ENCODE results near the gene GOLIM4. TPM values are rescaled to one million over a fixed set of nuclear protein-coding genes. Genes with fewer than 3 reads are reported as not detected.
A peak's percentile ranks its signal among the peaks of the same experiment; 100 is the strongest.

The GOLIM4 gene
- polyA plus RNA-seq, 1 of the 3 experiments (the other 2 are of a cell fraction), result 42.3 TPM

- Histone ChIP-seq H3F3A (replicated peaks; ENCODE audit: insufficient read depth) (peaks cover 4% of the 10 kb centered on the region), H2AFZ (ENCODE audit: low read depth) (no peak overlapping the region), H3K4me2 (no peak overlapping the region), H3K79me2 (ENCODE audit: insufficient read depth) (peaks cover 100% of the 10 kb centered on the region), H3K9ac (no peak overlapping the region), H3K9me2 (no peaks in the 10 kb centered on the region), H3K36me3 (replicated peaks in 1 of 2; ENCODE audit: control insufficient read depth in 1 of 2, insufficient read depth in 2 of 2, low read length in 1 of 2) (no peaks in the 10 kb centered on the region), H4K20me1 (ENCODE audit: insufficient read depth) (peaks cover 65% of the 10 kb centered on the region), H3K4me1 (ENCODE audit: control insufficient read depth in 1 of 2, insufficient read depth in 2 of 2, low read depth in 1 of 2, low read length in 1 of 2) (peaks cover 16 to 25% of the 10 kb centered on the region in 2 experiments), H3K9me3 (no peaks in the 10 kb centered on the region), H3K27me3 (ENCODE audit: insufficient read depth) (no peaks in the 10 kb centered on the region), H3K27ac (ENCODE audit: low read depth in 2 of 2, low read length in 1 of 2) (no peak overlapping the region), H3K4me3 (ENCODE audit: low read depth in 2 of 2, low read length in 1 of 2) (no peak overlapping the region)
- no peak for DNase-seq
- TF ChIP-seq ELF1 (IDR thresholded peaks at IDR 0.05) (no peak), PBX3 (IDR thresholded peaks at IDR 0.05) (no peak), CHD2 (IDR thresholded peaks at IDR 0.05; ENCODE audit: low read length, partially characterized antibody) (no peak), MAX (IDR thresholded peaks at IDR 0.05; ENCODE audit: low read depth) (no peak), CTCF (IDR thresholded peaks at IDR 0.05) (peak; percentile 51), USF1 (IDR thresholded peaks at IDR 0.05; ENCODE audit: borderline replicate concordance, low read depth) (no peak), SMC3 (IDR thresholded peaks at IDR 0.05; ENCODE audit: low read depth, low read length) (0 out of 2 replicates have a peak, but pooled peaks have one; percentile 1), MXI1 (IDR thresholded peaks at IDR 0.05; ENCODE audit: low read depth, low read length) (no peak)
- POLR2A ChIA-PET, result no interaction called here
- CTCF ChIA-PET, result interaction anchor here (0.6 to 2.9 kb wide), 12 partner anchors 8 to 123 kb away, joined by 3 to 8 read pairs (median 4); no protein-coding TSS in a partner anchor
- WGBS (ENCODE audit: low lambda C conversion rate), result 92% methylated on average over 3 of the region's 3 CpGs
Measured at GRCh38 chr3:168088106-168088720, 7.5 kb downstream of the GOLIM4 start.

- no peak for TF ChIP-seq FOXJ3 (CRISPR knock-in tag; IDR thresholded peaks at IDR 0.05)
- no peak for TF ChIP-seq REST (IDR thresholded peaks at IDR 0.05; ENCODE audit: low read depth, low read length)
- no peak for TF ChIP-seq USF2 (IDR thresholded peaks at IDR 0.05; ENCODE audit: borderline replicate concordance, low read depth, low read length)
- no peak for TF ChIP-seq RCOR1 (IDR thresholded peaks at IDR 0.05; ENCODE audit: low read length)
- no peak for TF ChIP-seq USF1 (IDR thresholded peaks at IDR 0.05; ENCODE audit: borderline replicate concordance, low read depth)
- no peak for TF ChIP-seq TAF1 (IDR thresholded peaks at IDR 0.05; ENCODE audit: borderline replicate concordance, low read depth, low read length)
- TF ChIP-seq PBX3 (IDR thresholded peaks at IDR 0.05), result no peak
- POLR2A ChIA-PET, result no interaction called here
- CTCF ChIA-PET, result interaction anchor here (0.6 to 2.9 kb wide), 9 partner anchors 8 to 124 kb away, joined by 3 to 8 read pairs (median 3); no protein-coding TSS in a partner anchor
- no peak overlapping the region for H3K4me3 ChIP-seq (ENCODE audit: low read depth in 2 of 2, low read length in 1 of 2)
- H3K4me1 ChIP-seq (ENCODE audit: control insufficient read depth in 1 of 2, insufficient read depth in 2 of 2, low read depth in 1 of 2, low read length in 1 of 2), result peaks cover 16 to 22% of the 10 kb centered on the region in 2 experiments
- H3K9me2 ChIP-seq, result no peaks in the 10 kb centered on the region
- H3K9ac ChIP-seq, result no peak overlapping the region
- H4K20me1 ChIP-seq (ENCODE audit: insufficient read depth), result peaks cover 61% of the 10 kb centered on the region
- no peak overlapping the region for H3K27ac ChIP-seq (ENCODE audit: low read depth in 2 of 2, low read length in 1 of 2)
- H3K36me3 ChIP-seq (replicated peaks in 1 of 2; ENCODE audit: control insufficient read depth in 1 of 2, insufficient read depth in 2 of 2, low read length in 1 of 2), result no peaks in the 10 kb centered on the region
- H3K79me2 ChIP-seq (ENCODE audit: insufficient read depth), result peaks cover 100% of the 10 kb centered on the region
- WGBS (ENCODE audit: low lambda C conversion rate), result 70% methylated on average over 2 of the region's 2 CpGs
- no peaks in the 10 kb centered on the region for H3K27me3 ChIP-seq (ENCODE audit: insufficient read depth)
- H3K9me3 ChIP-seq, result no peaks in the 10 kb centered on the region
- H3K4me2 ChIP-seq, result no peak overlapping the region
- no peak overlapping the region for H2AFZ ChIP-seq (ENCODE audit: low read depth)
- H3F3A ChIP-seq (replicated peaks; ENCODE audit: insufficient read depth), result peaks cover 4% of the 10 kb centered on the region
- no peak for DNase-seq
Measured at GRCh38 chr3:168087539-168087938, 8.2 kb downstream of the GOLIM4 start.
